Measurements from ENCODE around the gene PSORS1C1.
"Not testable (repeated sequence)": the region's sequence is repeated elsewhere in the genome, so short reads cannot be mapped to it uniquely, and the experiment has no call there.

PSORS1C1 gene

GRCh38 chr6:31180500-31180899 lies 65.9 kb downstream of the PSORS1C1 start:
- no peak for DNase-seq

DNA sequence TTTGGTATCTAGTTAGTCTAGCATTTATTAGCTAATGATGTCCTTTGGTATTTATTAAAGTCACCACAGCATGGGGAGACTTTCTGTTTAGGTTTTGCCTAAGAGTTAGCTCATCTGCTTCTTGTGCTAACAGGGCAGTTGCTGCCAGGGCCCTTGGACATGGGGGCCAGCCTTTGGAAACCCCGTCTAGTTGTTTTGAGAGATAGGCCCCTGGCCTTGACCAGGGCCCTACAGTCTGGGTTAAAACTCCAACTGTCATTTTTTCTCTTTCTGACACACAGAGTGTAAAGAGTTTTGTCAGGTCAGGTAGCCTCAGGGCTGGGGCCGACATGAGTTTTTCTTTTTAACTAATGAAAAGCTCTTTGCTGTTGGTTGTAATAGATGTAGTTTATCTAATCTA lies 68.7 kb downstream of the PSORS1C1 start:
- not testable (repeated sequence) for DNase-seq

DNA sequence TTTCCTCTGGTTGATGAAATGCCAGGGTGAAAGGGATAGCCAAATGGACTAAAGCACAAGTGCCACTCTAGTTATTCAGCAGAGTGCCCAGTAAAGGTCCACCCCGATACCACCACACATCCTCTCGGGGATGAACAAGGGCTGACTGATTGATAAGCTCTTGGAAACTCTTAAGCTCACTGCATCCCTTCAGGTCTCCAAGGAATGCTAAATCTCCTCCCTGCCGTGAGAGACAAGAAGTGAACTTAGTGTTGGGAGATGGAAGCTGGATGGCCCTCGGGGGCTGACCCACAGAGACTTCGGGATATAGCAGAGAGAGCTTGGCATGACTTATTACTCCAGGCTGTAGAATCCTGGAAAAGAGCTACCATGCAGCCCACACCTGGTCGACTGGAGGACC lies 69.3 kb downstream of the PSORS1C1 start:
- DNase-seq, result not testable (repeated sequence)

GRCh38 chr6:31185695-31186051 lies 71.1 kb downstream of the PSORS1C1 start:
- not testable (repeated sequence) for DNase-seq

- no peak for DNase-seq
Measured at GRCh38 chr6:31186052-31186734, 71.6 kb downstream of the PSORS1C1 start.

DNA sequence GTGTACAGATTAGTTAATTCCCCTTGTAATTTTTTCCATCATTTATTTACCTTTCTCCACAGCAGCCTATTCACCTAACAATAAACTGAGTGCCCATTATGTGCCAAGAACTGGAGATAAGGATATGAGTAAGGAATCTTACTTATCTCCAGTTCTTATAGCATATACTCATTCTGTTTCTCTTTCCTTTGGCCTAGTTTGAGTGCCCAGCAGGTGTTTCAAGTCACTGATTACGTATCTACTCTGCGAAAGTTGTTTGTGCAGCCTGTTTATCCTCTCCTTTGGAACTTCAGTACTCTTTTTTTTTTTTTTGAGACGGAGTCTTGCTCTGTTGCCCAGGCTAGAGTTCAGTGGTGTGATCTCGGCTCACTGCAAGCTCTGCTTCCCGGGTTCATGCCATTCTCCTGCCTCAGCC lies 73.2 kb downstream of the PSORS1C1 start:
- no peak for DNase-seq

GRCh38 chr6:31189223-31189622 lies 74.6 kb downstream of the PSORS1C1 start:
- DNase-seq, result not testable (repeated sequence)
